Measurements from ENCODE around the gene XRCC1. TPM values are rescaled to one million over a fixed set of nuclear protein-coding genes. Genes with fewer than 3 reads are reported as not detected.

Gene XRCC1
- total RNA-seq, 1 experiment from 2014 or later: 37.4 TPM

GRCh38 chr19:43623889-43624670 lies 48.8 kb upstream of the XRCC1 start (continued):
- TF ChIP-seq REST (IDR thresholded peaks at IDR 0.05; ENCODE audit: low read depth): no peak
- TF ChIP-seq EGR1 (IDR thresholded peaks at IDR 0.05; ENCODE audit: low read depth): no peak
- no peak for TF ChIP-seq JUND (IDR thresholded peaks at IDR 0.05)
- TF ChIP-seq YY1 (IDR thresholded peaks at IDR 0.05; ENCODE audit: extremely low read depth, insufficient replicate concordance, low read depth, low read length): no peak
- no peak for TF ChIP-seq ZNF274 (IDR thresholded peaks at IDR 0.05; ENCODE audit: low read depth, low read length)
- no peak for TF ChIP-seq ZFX (IDR thresholded peaks at IDR 0.05)
- TF ChIP-seq MAX (IDR thresholded peaks at IDR 0.05): no peak

- H4K20me1 ChIP-seq (ENCODE audit: insufficient read depth): no peaks in the 10 kb centered on the region
- H3K4me3 ChIP-seq (replicated peaks in 1 of 2; ENCODE audit: low read depth in 1 of 2, low read length in 2 of 2): no peak overlapping the region
- H3K9ac ChIP-seq (ENCODE audit: low read length): no peak overlapping the region
- no peaks in the 10 kb centered on the region for H3K9me2 ChIP-seq (ENCODE audit: insufficient read depth)
- H3K79me2 ChIP-seq (ENCODE audit: insufficient read depth, low read length): peaks cover 13% of the 10 kb centered on the region
- no TSS peak for BruUV-seq (replicated peaks)
- H3K27me3 ChIP-seq (ENCODE audit: insufficient read depth, low read length): no peaks in the 10 kb centered on the region
- POLR2A ChIA-PET: interaction anchor here (1.2 kb wide), 1 partner anchor 27 kb away, joined by 4 read pairs; the partner anchor contains the start of genes IRGQ and ZNF576
- H3K9me3 ChIP-seq (ENCODE audit: control insufficient read depth in 1 of 2, insufficient read depth in 1 of 2, low read depth in 1 of 2, low read length in 2 of 2): no peaks in the 10 kb centered on the region
- H2AFZ ChIP-seq (ENCODE audit: low read depth, low read length, poor library complexity, severe bottlenecking): no peak overlapping the region
- RAD21 ChIA-PET (ENCODE audit: low non-redundant PET in 1 of 2, low total read pairs in 2 of 2, uncharacterized antibody in 2 of 2, unreplicated experiment in 2 of 2): no interaction called here
- H3K4me2 ChIP-seq (ENCODE audit: low read length): no peak overlapping the region
- CTCF ChIA-PET: no interaction called here
- intact Hi-C loops (cut with micrococcal nuclease): no loop called here
- ATAC-seq (no peak), DNase-seq (ENCODE audit: low read depth, low spot score) (no peak)
- H3K4me1 ChIP-seq (ENCODE audit: control insufficient read depth in 1 of 2, insufficient read depth in 2 of 2, low read length in 2 of 2): peaks cover 19 to 39% of the 10 kb centered on the region in 2 experiments
- no peak overlapping the region; the same call in 1 of the 2 replicates for H3K27ac ChIP-seq (ENCODE audit: low read depth, low read length)
- no peaks in the 10 kb centered on the region for H3K36me3 ChIP-seq (ENCODE audit: control insufficient read depth in 1 of 2, insufficient read depth in 2 of 2, low read length in 2 of 2)
- TF ChIP-seq CTCF (IDR thresholded peaks at IDR 0.05 in 2 of 3, conservative IDR thresholded peaks at IDR 0.05 in 1 of 3; ENCODE audit: borderline replicate concordance in 1 of 3, insufficient read depth in 1 of 3, low read depth in 2 of 3, low read length in 2 of 3) (no peak), EZH2phosphoT487 (IDR thresholded peaks at IDR 0.05; ENCODE audit: borderline replicate concordance) (no peak), POLR2A (IDR thresholded peaks at IDR 0.05; ENCODE audit: borderline replicate concordance, extremely low read depth, insufficient read depth, insufficient read length) (no peak), CBX3 (IDR thresholded peaks at IDR 0.05; ENCODE audit: low read depth) (no peak), SIN3A (IDR thresholded peaks at IDR 0.05; ENCODE audit: low read depth) (no peak), SRF (IDR thresholded peaks at IDR 0.05; ENCODE audit: low read depth) (no peak), FOSL1 (IDR thresholded peaks at IDR 0.05; ENCODE audit: low read depth) (no peak), REST (IDR thresholded peaks at IDR 0.05; ENCODE audit: low read depth) (no peak), POLR2AphosphoS5 (IDR thresholded peaks at IDR 0.05; ENCODE audit: low read depth, low read length) (no peak)
These were observed 47.6 kb upstream of the XRCC1 start for GRCh38 chr19:43622956-43623355.

Data from HCT116 (cell line).